OCI-LY7 (cell line): Measurements from ENCODE around the gene GIMAP6. TPM values are rescaled to one million over a fixed set of nuclear protein-coding genes. Genes with fewer than 3 reads are reported as not detected.

ENCODE experiments used
- BruUV-seq: library from RNA; stranded (reverse); fragments of 400-500 nt; replicated peaks from 2 replicates; lab custom pipeline; 2021; lab: Mats Ljungman, UMichigan
- CTCF ChIA-PET: fragments of 300-600 bp; sonication (Branson Sonifier 250); formaldehyde crosslinking; loops from one replicate; lab custom pipeline; 2022; ENCODE audit warnings: antibody characterized with exemption; ENCODE audit not compliant: unreplicated experiment; lab: Charles Lee
- POLR2A ChIA-PET: fragments of 300-600 bp; sonication (Branson Sonifier 250); formaldehyde crosslinking; loops from one replicate; lab custom pipeline; 2022; ENCODE audit warnings: antibody characterized with exemption; lab: Charles Lee
- DNase-seq: peaks from one replicate; pipeline ENCODE4 v3.0.0-alpha.2; 2015; ENCODE audit warnings: low spot score
- H2AFZ ChIP-seq: fragments of 200-600 bp; sonication (generic), shearing (Covaris generic); 2 replicates; pipeline ENCODE4 v1.6.1; 2014; ENCODE audit warnings: mild to moderate bottlenecking, antibody characterized with exemption, low read length, moderate library complexity
- H3K27ac ChIP-seq: fragments of 200-600 bp; sonication (generic); 2 replicates; pipeline ENCODE4 v1.5.1; 2014; ENCODE audit warnings: mixed run types, low read depth, mild to moderate bottlenecking, moderate library complexity, low read length, inconsistent platforms; ENCODE audit not compliant: poor library complexity, severe bottlenecking
- H3K36me3 ChIP-seq: fragments of 200-600 bp; sonication (generic); 2 replicates; pipeline ENCODE4 v1.6.1; 2014; ENCODE audit warnings: mild to moderate bottlenecking, antibody characterized with exemption, low read length, moderate library complexity, mixed read lengths; ENCODE audit not compliant: insufficient read depth
- H3K4me1 ChIP-seq: fragments of 200-600 bp; sonication (generic); 2 replicates; pipeline ENCODE4 v1.5.1; 2014; ENCODE audit warnings: mild to moderate bottlenecking, low read length; ENCODE audit not compliant: insufficient read depth, poor library complexity, severe bottlenecking
- H3K4me2 ChIP-seq: fragments of 200-600 bp; sonication (generic); 2 replicates; pipeline ENCODE4 v1.6.1; 2014; ENCODE audit warnings: mild to moderate bottlenecking, low read length
- H3K4me3 ChIP-seq: fragments of 200-600 bp; sonication (generic); 2 replicates; pipeline ENCODE4 v1.5.1; 2014; ENCODE audit warnings: mild to moderate bottlenecking, low read depth, low read length; ENCODE audit not compliant: poor library complexity, severe bottlenecking
- H3K79me2 ChIP-seq: fragments of 200-600 bp; sonication (generic); 2 replicates; pipeline ENCODE4 v1.6.1; 2016; ENCODE audit warnings: low read depth, mild to moderate bottlenecking, low read length, moderate library complexity, mixed read lengths; ENCODE audit not compliant: insufficient read depth
- H3K9me2 ChIP-seq: fragments of 200-600 bp; sonication (generic); 2 replicates; pipeline ENCODE4 v1.6.1; 2016; ENCODE audit warnings: mild to moderate bottlenecking, low read length, mixed read lengths; ENCODE audit not compliant: insufficient read depth
- H3K9me3 ChIP-seq: fragments of 200-600 bp; sonication (generic); 2 replicates; pipeline ENCODE4 v1.6.1; 2014; ENCODE audit warnings: mild to moderate bottlenecking, mixed run types, low read length, mixed read lengths
- H4K20me1 ChIP-seq: fragments of 200-600 bp; sonication (generic); 2 replicates; pipeline ENCODE4 v1.6.1; 2014; ENCODE audit warnings: mild to moderate bottlenecking, antibody characterized with exemption, low read length, moderate library complexity, mixed read lengths; ENCODE audit not compliant: insufficient read depth
- EZH2phosphoT487 ChIP-seq: fragments of 200-600 bp; sonication (generic); IDR thresholded peaks from 2 replicates; pipeline ENCODE4 v1.6.1; 2018; ENCODE audit warnings: low read depth, borderline replicate concordance, mild to moderate bottlenecking, mixed run types, antibody characterized with exemption, low read length, moderate library complexity, mixed read lengths
- intact Hi-C: fragments of 100-400 bp; cut with micrococcal nuclease; formaldehyde crosslinking; loops from one replicate; pipeline ENCODE4 v1.10.0; 2022; ENCODE audit not compliant: unreplicated experiment
- total RNA-seq, 2 experiments: library from RNA; depleted of rRNA in 1 of 2; stranded (reverse); fragments of >200 nt in 1 of 2; shearing (Covaris generic) in 1 of 2; gene quantifications; 2 replicates each; pipeline ENCODE4 v1.2.3, GENCODE V29; 2014 to 2022
- TF ChIP-seq, protein P1 (sequence below): fragments of 200-600 bp; sonication (generic); conservative IDR thresholded peaks from 2 replicates; pipeline ENCODE4 v1.5.1; 2014; ENCODE audit warnings: mild to moderate bottlenecking, antibody characterized with exemption, low read length, moderate library complexity, mixed read lengths

GIMAP6 gene
- total RNA-seq, 2 experiments from 2014 or later = not detected

- no peak overlapping the region for H3K4me2 ChIP-seq
- CTCF ChIA-PET = no interaction called here
These were observed 46.0 kb downstream of the GIMAP6 start for GRCh38 chr7:150586068-150586784.

DNA sequence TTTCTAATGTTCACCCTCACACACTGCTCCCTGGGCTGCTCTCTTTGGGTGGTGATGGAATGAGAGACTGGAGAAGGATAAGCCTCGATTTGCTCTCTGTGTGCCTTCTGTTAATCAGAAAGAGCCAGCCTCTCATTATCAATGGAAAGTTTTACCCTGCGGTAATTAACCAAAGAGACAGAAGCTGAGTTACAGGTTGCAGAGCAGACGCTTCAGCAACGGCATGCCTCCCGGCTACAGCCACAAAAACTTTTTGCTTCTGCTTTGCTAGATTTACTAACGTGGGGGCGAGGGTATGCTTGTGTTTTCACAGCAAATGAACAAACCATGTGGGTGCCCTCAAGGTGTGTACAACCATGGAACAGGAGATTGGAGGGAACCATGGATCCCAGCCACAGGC lies 47.0 kb downstream of the GIMAP6 start:
- ChIA-PET CTCF (no interaction called here), POLR2A (no interaction called here)
- Histone ChIP-seq H3K9me3 (no peaks in the 10 kb centered on the region), H3K4me3 (no peak overlapping the region), H2AFZ (no peak overlapping the region), H3K9me2 (no peaks in the 10 kb centered on the region), H3K79me2 (no peaks in the 10 kb centered on the region), H3K4me1 (no peaks in the 10 kb centered on the region), H4K20me1 (no peaks in the 10 kb centered on the region), H3K36me3 (no peaks in the 10 kb centered on the region), H3K4me2 (no peak overlapping the region), H3K27ac (no peak overlapping the region)
- DNase-seq = no peak
- intact Hi-C loops = no loop called here
- TF ChIP-seq EZH2phosphoT487 = no peak
- TF ChIP-seq, protein P1, sequence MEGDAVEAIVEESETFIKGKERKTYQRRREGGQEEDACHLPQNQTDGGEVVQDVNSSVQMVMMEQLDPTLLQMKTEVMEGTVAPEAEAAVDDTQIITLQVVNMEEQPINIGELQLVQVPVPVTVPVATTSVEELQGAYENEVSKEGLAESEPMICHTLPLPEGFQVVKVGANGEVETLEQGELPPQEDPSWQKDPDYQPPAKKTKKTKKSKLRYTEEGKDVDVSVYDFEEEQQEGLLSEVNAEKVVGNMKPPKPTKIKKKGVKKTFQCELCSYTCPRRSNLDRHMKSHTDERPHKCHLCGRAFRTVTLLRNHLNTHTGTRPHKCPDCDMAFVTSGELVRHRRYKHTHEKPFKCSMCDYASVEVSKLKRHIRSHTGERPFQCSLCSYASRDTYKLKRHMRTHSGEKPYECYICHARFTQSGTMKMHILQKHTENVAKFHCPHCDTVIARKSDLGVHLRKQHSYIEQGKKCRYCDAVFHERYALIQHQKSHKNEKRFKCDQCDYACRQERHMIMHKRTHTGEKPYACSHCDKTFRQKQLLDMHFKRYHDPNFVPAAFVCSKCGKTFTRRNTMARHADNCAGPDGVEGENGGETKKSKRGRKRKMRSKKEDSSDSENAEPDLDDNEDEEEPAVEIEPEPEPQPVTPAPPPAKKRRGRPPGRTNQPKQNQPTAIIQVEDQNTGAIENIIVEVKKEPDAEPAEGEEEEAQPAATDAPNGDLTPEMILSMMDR = no peak
- BruUV-seq = no TSS peak

More at GRCh38 chr7:150586068-150586784, 46.0 kb downstream of the GIMAP6 start:
- POLR2A ChIA-PET = interaction anchor here (0.5 kb wide), 1 partner anchor 287 kb away, joined by 5 read pairs; no protein-coding TSS in a partner anchor
- intact Hi-C loops = no loop called here
- no peak overlapping the region for H2AFZ ChIP-seq
- no peak overlapping the region for H3K27ac ChIP-seq
- no peaks in the 10 kb centered on the region for H3K79me2 ChIP-seq
- no peak overlapping the region for H3K4me3 ChIP-seq
- H3K9me3 ChIP-seq = no peaks in the 10 kb centered on the region
- no peaks in the 10 kb centered on the region for H3K9me2 ChIP-seq
- no peaks in the 10 kb centered on the region for H3K4me1 ChIP-seq
- no peak for DNase-seq
- BruUV-seq = no TSS peak
- no peak for TF ChIP-seq EZH2phosphoT487
- TF ChIP-seq, protein P1 = no peak
- H4K20me1 ChIP-seq = no peaks in the 10 kb centered on the region
- H3K36me3 ChIP-seq = no peaks in the 10 kb centered on the region
